Stomach (tissue), 4 donors: ENCODE results near the gene ETV7.

Source experiments
- CTCF ChIP-seq, 7 experiments: fragments of 450-650 bp in 4 of 7; fragments of 200-600 bp in 3 of 7; sonication (generic) in 3 of 7; IDR thresholded peaks; one replicate each; pipeline ENCODE4 v1.5.1; 2016 to 2019; ENCODE audit warnings: antibody characterized with exemption in 7 of 7, control low read depth in 2 of 7, mild to moderate bottlenecking in 1 of 7
- EP300 ChIP-seq: sonication (generic); formaldehyde crosslinking; IDR thresholded peaks from one replicate; pipeline ENCODE4 v1.6.1; 2017; ENCODE audit warnings: antibody characterized with exemption
- POLR2A ChIP-seq, 4 donors: fragments of 450-650 bp; IDR thresholded peaks; one replicate each; pipeline ENCODE4 v1.6.1; 2016; ENCODE audit warnings: antibody characterized with exemption in 4 of 4, control low read depth in 2 of 4, mild to moderate bottlenecking in 1 of 4, moderate library complexity in 1 of 4

GRCh38 chr6:36345681-36346466, 41.6 kb downstream of the ETV7 start:
- TF ChIP-seq CTCF (IDR thresholded peaks at IDR 0.05), result no peak
- TF ChIP-seq POLR2A (IDR thresholded peaks at IDR 0.05), result no peak
- no peak for TF ChIP-seq EP300
